Caco-2 (cell line): ENCODE results near the gene RAPGEF1. TPM values are rescaled to one million over a fixed set of nuclear protein-coding genes. Genes with fewer than 3 reads are reported as not detected.

ENCODE experiments used
- BruUV-seq: library from RNA; stranded (reverse); fragments of 400-500 nt; replicated peaks from 2 replicates; lab custom pipeline; 2021; lab: Mats Ljungman, UMichigan
- CTCF ChIA-PET: fragments of 300-600 bp; sonication (Branson Sonifier 250); formaldehyde crosslinking; loops from one replicate; lab custom pipeline; 2022; ENCODE audit warnings: antibody characterized with exemption; lab: Charles Lee
- POLR2A ChIA-PET: fragments of 300-600 bp; sonication (Branson Sonifier 250); formaldehyde crosslinking; loops from one replicate; lab custom pipeline; 2022; ENCODE audit warnings: antibody characterized with exemption; lab: Charles Lee
- DNase-seq, 2 experiments: peaks; one replicate each; pipeline versions ENCODE4 v3.0.0 to v3.0.0-alpha.2; 2020 to 2022
- H3K27me3 ChIP-seq: replicated peaks from 2 replicates; pipeline ENCODE4 v1.6.0; 2011; ENCODE audit warnings: low read length; ENCODE audit not compliant: control insufficient read depth, insufficient read depth
- H3K36me3 ChIP-seq: 2 replicates; pipeline ENCODE4 v1.5.1; 2011; ENCODE audit warnings: low read length; ENCODE audit not compliant: control insufficient read depth, insufficient read depth
- H3K4me1 ChIP-seq: fragments of 250-450 bp; sonication (Bioruptor Pico); 2 replicates; pipeline ENCODE4 v1.5.1; 2020; ENCODE audit warnings: mild to moderate bottlenecking
- H3K4me3 ChIP-seq: 2 replicates; pipeline ENCODE4 v1.5.1; 2011; ENCODE audit warnings: low read depth, mild to moderate bottlenecking, control low read depth, low read length
- H3K9me3 ChIP-seq: fragments of 250-450 bp; sonication (Bioruptor Pico); 2 replicates; pipeline ENCODE4 v1.5.1; 2020; ENCODE audit warnings: mild to moderate bottlenecking, moderate library complexity
- H3K27ac Mint-ChIP-seq: one replicate; pipeline ENCODE4 v1.8.0; 2022; ENCODE audit warnings: mixed read lengths; ENCODE audit not compliant: unreplicated experiment
- H3K27me3 Mint-ChIP-seq: one replicate; pipeline ENCODE4 v1.8.0; 2022; ENCODE audit warnings: mixed read lengths; ENCODE audit not compliant: insufficient read depth, unreplicated experiment
- H3K36me3 Mint-ChIP-seq: one replicate; pipeline ENCODE4 v1.8.0; 2022; ENCODE audit warnings: mild to moderate bottlenecking, mixed read lengths; ENCODE audit not compliant: insufficient read depth, unreplicated experiment
- H3K4me1 Mint-ChIP-seq: one replicate; pipeline ENCODE4 v1.8.0; 2022; ENCODE audit warnings: low read depth, mixed read lengths; ENCODE audit not compliant: unreplicated experiment
- H3K4me3 Mint-ChIP-seq: one replicate; pipeline ENCODE4 v1.8.0; 2022; ENCODE audit warnings: mild to moderate bottlenecking, moderate library complexity, mixed read lengths; ENCODE audit not compliant: unreplicated experiment
- H3K9me3 Mint-ChIP-seq: one replicate; pipeline ENCODE4 v1.8.0; 2022; ENCODE audit warnings: mixed read lengths; ENCODE audit not compliant: unreplicated experiment
- intact Hi-C: fragments of 100-400 bp; cut with micrococcal nuclease; formaldehyde crosslinking; loops from one replicate; pipeline ENCODE4 v1.10.0; 2022; ENCODE audit not compliant: unreplicated experiment
- total RNA-seq: library from RNA; stranded (reverse); gene quantifications from 2 replicates; pipeline ENCODE4 v1.2.3, GENCODE V29; 2022
- TF ChIP-seq, protein P1 (sequence below), 2 experiments: fragments of 200-600 bp in 1 of 2; IDR thresholded peaks; 1 replicate in 1 of 2; 2 replicates in 1 of 2; pipeline versions ENCODE4 v1.5.1 to v1.8.0; 2011 to 2022; ENCODE audit warnings: antibody characterized with exemption in 1 of 2, control low read depth in 1 of 2, inconsistent platforms in 1 of 2, low read depth in 1 of 2, low read length in 1 of 2, mild to moderate bottlenecking in 1 of 2, moderate library complexity in 1 of 2; ENCODE audit not compliant: insufficient read depth in 1 of 2, severe bottlenecking in 1 of 2, unreplicated experiment in 1 of 2

Gene RAPGEF1
- total RNA-seq, 1 experiment from 2014 or later, result 75.4 TPM

GRCh38 chr9:131702911-131703310 is 37.0 kb downstream of the RAPGEF1 start:
- TF ChIP-seq, protein P1, sequence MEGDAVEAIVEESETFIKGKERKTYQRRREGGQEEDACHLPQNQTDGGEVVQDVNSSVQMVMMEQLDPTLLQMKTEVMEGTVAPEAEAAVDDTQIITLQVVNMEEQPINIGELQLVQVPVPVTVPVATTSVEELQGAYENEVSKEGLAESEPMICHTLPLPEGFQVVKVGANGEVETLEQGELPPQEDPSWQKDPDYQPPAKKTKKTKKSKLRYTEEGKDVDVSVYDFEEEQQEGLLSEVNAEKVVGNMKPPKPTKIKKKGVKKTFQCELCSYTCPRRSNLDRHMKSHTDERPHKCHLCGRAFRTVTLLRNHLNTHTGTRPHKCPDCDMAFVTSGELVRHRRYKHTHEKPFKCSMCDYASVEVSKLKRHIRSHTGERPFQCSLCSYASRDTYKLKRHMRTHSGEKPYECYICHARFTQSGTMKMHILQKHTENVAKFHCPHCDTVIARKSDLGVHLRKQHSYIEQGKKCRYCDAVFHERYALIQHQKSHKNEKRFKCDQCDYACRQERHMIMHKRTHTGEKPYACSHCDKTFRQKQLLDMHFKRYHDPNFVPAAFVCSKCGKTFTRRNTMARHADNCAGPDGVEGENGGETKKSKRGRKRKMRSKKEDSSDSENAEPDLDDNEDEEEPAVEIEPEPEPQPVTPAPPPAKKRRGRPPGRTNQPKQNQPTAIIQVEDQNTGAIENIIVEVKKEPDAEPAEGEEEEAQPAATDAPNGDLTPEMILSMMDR (IDR thresholded peaks at IDR 0.05; ENCODE audit: insufficient read depth in 1 of 2, low read depth in 1 of 2, low read length in 1 of 2, severe bottlenecking in 1 of 2, unreplicated experiment in 1 of 2), result no peak
- Mint-ChIP-seq H3K27me3 (no peaks in the 10 kb centered on the region), H3K4me3 (no peak overlapping the region), H3K27ac (no peak overlapping the region), H3K4me1 (peaks cover 62% of the 10 kb centered on the region), H3K36me3 (no peaks in the 10 kb centered on the region), H3K9me3 (no peaks in the 10 kb centered on the region)
- BruUV-seq, result no TSS peak
- peaks cover 49% of the 10 kb centered on the region for H3K4me1 ChIP-seq
- no peaks in the 10 kb centered on the region for H3K9me3 ChIP-seq
- H3K27me3 ChIP-seq, result no peaks in the 10 kb centered on the region
- H3K4me3 ChIP-seq, result no peak overlapping the region
- H3K36me3 ChIP-seq, result no peaks in the 10 kb centered on the region; the same call in 1 of the 2 replicates
- ChIA-PET POLR2A (no interaction called here), CTCF (no interaction called here)
- no peak for DNase-seq
- intact Hi-C loops, result no loop called here

- no peak overlapping the region for H3K27ac Mint-ChIP-seq
- DNase-seq, result no peak
- H3K9me3 Mint-ChIP-seq, result no peaks in the 10 kb centered on the region
- H3K9me3 ChIP-seq, result no peaks in the 10 kb centered on the region
- no peaks in the 10 kb centered on the region for H3K36me3 Mint-ChIP-seq
- peaks cover 39% of the 10 kb centered on the region for H3K4me1 ChIP-seq
- CTCF ChIA-PET, result no interaction called here
- no peak overlapping the region for H3K4me3 ChIP-seq
- H3K27me3 ChIP-seq, result no peaks in the 10 kb centered on the region
- no peak overlapping the region for H3K4me3 Mint-ChIP-seq
- no peaks in the 10 kb centered on the region; the same call in 1 of the 2 replicates for H3K36me3 ChIP-seq
- POLR2A ChIA-PET, result no interaction called here
- H3K27me3 Mint-ChIP-seq, result no peaks in the 10 kb centered on the region
- no TSS peak for BruUV-seq
- intact Hi-C loops, result no loop called here
- TF ChIP-seq, protein P1 (IDR thresholded peaks at IDR 0.05; ENCODE audit: insufficient read depth in 1 of 2, low read depth in 1 of 2, low read length in 1 of 2, severe bottlenecking in 1 of 2, unreplicated experiment in 1 of 2), result no peak
- H3K4me1 Mint-ChIP-seq, result peaks cover 60% of the 10 kb centered on the region
Observed at GRCh38 chr9:131701789-131702337, 38.0 kb downstream of the RAPGEF1 start.

DNA sequence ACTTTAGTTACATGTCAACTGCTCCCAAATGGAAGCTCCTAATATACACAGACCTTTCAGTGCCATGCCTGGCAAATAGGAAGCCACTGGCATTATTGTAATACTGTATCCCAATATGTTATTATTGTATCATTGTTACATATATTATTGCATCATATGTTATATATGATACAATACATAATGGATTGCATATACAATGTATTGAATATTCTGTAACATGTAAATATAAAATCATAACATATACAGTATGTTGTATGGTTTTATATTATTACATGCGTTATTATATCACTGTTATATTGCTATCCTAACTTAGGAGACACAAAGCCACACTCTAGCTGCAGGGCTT is 38.5 kb downstream of the RAPGEF1 start:
- ChIA-PET POLR2A (no interaction called here), CTCF (no interaction called here)
- Mint-ChIP-seq H3K4me3 (no peak overlapping the region), H3K4me1 (peaks cover 55% of the 10 kb centered on the region), H3K36me3 (no peaks in the 10 kb centered on the region), H3K27ac (no peak overlapping the region), H3K9me3 (no peaks in the 10 kb centered on the region), H3K27me3 (no peaks in the 10 kb centered on the region)
- TF ChIP-seq, protein P1 (IDR thresholded peaks at IDR 0.05; ENCODE audit: insufficient read depth in 1 of 2, low read depth in 1 of 2, low read length in 1 of 2, severe bottlenecking in 1 of 2, unreplicated experiment in 1 of 2), result no peak
- Histone ChIP-seq H3K9me3 (no peaks in the 10 kb centered on the region), H3K4me1 (peaks cover 34% of the 10 kb centered on the region), H3K4me3 (no peak overlapping the region), H3K36me3 (no peaks in the 10 kb centered on the region; the same call in 1 of the 2 replicates), H3K27me3 (no peaks in the 10 kb centered on the region)
- intact Hi-C loops, result no loop called here
- no peak for DNase-seq
- no TSS peak for BruUV-seq
